K562 (cell line): ENCODE results near the gene LITAF.

Source experiments
- CHD4 ChIP-seq: fragments of 200-600 bp; sonication (generic); IDR thresholded peaks from 3 replicates; pipeline ENCODE4 v1.6.1; 2012; ENCODE audit warnings: low read depth, mild to moderate bottlenecking, mixed read lengths, low read length, inconsistent platforms; ENCODE audit not compliant: insufficient read depth, insufficient replicate concordance, poor library complexity, severe bottlenecking
- ELK1 ChIP-seq: sonication (generic); formaldehyde crosslinking; IDR thresholded peaks from 2 replicates; pipeline ENCODE4 v1.8.1; 2022; ENCODE audit warnings: missing genetic modification reagents
- EP300 ChIP-seq: IDR thresholded peaks from 2 replicates; pipeline ENCODE4 v1.6.1; 2012; ENCODE audit warnings: low read length, improper control_type of control experiment
- FOSL1 ChIP-seq: fragments of 200-800 bp; sonication (Bioruptor generic); conservative IDR thresholded peaks from 2 replicates; pipeline ENCODE4 v1.6.1; 2016; ENCODE audit warnings: missing genetic modification characterization, missing compliant biosample characterization
- FOXO4 ChIP-seq: fragments of 450-650 bp; formaldehyde crosslinking; IDR thresholded peaks from 2 replicates; pipeline ENCODE4 v1.4.0; 2020; ENCODE audit warnings: mild to moderate bottlenecking, moderate library complexity
- GTF2F1 ChIP-seq: IDR thresholded peaks from 2 replicates; pipeline ENCODE4 v1.6.1; 2011; ENCODE audit warnings: low read depth, low read length, improper control_type of control experiment
- SMAD1 ChIP-seq: fragments of 150-350 bp; IDR thresholded peaks from 2 replicates; pipeline ENCODE4 v1.6.1; 2014; ENCODE audit warnings: low read length, low read depth; ENCODE audit not compliant: partially characterized antibody
- SMARCC2 ChIP-seq: fragments of 450-650 bp; IDR thresholded peaks from 2 replicates; pipeline ENCODE4 v1.6.1; 2017; ENCODE audit warnings: antibody characterized with exemption, moderate library complexity, mild to moderate bottlenecking, low read depth
- SMC3 ChIP-seq: conservative IDR thresholded peaks from 2 replicates; pipeline ENCODE4 v1.6.1; 2011; ENCODE audit warnings: low read depth, low read length, improper control_type of control experiment; ENCODE audit not compliant: insufficient read depth
- SPI1 ChIP-seq: IDR thresholded peaks from 2 replicates; pipeline ENCODE4 v1.6.1; 2011; ENCODE audit warnings: low read depth, low read length, control low read depth, borderline replicate concordance

GRCh38 chr16:11570258-11570657 is 16.5 kb downstream of the LITAF start:
- TF ChIP-seq ELK1 (no peak), EP300 (no peak), FOSL1 (tag) (no peak), CHD4 (no peak), SMC3 (no peak), FOXO4 (no peak), SPI1 (no peak), SMARCC2 (no peak), GTF2F1 (no peak), SMAD1 (no peak)
